Ishikawa (cell line): ENCODE results near the gene TMPRSS6.

Source experiments
- TEAD4 ChIP-seq: IDR thresholded peaks from 2 replicates; pipeline ENCODE4 v1.6.1; 2012
- TF ChIP-seq, protein P1 (sequence below): IDR thresholded peaks from 2 replicates; pipeline ENCODE4 v1.6.1; 2012; ENCODE audit warnings: low read depth, mild to moderate bottlenecking
- TF ChIP-seq, protein P2 (sequence below): IDR thresholded peaks from 2 replicates; pipeline ENCODE4 v1.6.1; 2012

DNA sequence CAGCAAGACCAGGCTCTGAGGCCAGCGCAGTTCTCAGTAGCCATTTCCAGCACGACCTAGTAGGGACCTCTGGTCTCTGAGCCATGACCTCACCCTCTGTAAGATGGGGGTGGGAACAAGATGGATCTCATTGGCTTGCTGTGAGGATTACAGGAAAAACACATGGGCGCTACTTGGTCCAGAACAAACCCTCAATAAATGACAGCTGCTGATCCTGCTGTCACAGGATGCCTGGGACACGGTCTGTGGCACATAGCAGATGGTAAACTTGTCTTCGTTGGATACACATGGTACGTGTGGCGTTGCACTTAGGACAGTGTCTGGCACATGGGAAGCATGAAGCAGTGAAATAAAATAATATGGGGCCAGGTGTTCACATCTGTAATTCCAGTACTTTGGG lies 62.5 kb downstream of the TMPRSS6 start:
- TF ChIP-seq TEAD4 = no peak
- TF ChIP-seq, protein P1, sequence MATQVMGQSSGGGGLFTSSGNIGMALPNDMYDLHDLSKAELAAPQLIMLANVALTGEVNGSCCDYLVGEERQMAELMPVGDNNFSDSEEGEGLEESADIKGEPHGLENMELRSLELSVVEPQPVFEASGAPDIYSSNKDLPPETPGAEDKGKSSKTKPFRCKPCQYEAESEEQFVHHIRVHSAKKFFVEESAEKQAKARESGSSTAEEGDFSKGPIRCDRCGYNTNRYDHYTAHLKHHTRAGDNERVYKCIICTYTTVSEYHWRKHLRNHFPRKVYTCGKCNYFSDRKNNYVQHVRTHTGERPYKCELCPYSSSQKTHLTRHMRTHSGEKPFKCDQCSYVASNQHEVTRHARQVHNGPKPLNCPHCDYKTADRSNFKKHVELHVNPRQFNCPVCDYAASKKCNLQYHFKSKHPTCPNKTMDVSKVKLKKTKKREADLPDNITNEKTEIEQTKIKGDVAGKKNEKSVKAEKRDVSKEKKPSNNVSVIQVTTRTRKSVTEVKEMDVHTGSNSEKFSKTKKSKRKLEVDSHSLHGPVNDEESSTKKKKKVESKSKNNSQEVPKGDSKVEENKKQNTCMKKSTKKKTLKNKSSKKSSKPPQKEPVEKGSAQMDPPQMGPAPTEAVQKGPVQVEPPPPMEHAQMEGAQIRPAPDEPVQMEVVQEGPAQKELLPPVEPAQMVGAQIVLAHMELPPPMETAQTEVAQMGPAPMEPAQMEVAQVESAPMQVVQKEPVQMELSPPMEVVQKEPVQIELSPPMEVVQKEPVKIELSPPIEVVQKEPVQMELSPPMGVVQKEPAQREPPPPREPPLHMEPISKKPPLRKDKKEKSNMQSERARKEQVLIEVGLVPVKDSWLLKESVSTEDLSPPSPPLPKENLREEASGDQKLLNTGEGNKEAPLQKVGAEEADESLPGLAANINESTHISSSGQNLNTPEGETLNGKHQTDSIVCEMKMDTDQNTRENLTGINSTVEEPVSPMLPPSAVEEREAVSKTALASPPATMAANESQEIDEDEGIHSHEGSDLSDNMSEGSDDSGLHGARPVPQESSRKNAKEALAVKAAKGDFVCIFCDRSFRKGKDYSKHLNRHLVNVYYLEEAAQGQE = no peak
- TF ChIP-seq, protein P2, sequence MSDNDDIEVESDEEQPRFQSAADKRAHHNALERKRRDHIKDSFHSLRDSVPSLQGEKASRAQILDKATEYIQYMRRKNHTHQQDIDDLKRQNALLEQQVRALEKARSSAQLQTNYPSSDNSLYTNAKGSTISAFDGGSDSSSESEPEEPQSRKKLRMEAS = no peak
